Upper lobe of right lung (tissue), 1 donor: ENCODE measurements around the gene RNF175. TPM values are rescaled to one million over a fixed set of nuclear protein-coding genes. Genes with fewer than 3 reads are reported as not detected.

Experiments used
- ATAC-seq: fragments of 200-7000 bp; cut with Tn5 transposase; one replicate; pipeline ENCODE4 v1.9.1; 2020; ENCODE audit warnings: mild to moderate bottlenecking, moderate library complexity
- DNase-seq: peaks from one replicate; pipeline ENCODE4 v3.0.0-alpha.2; 2020
- H3K27ac ChIP-seq: fragments of 200-600 bp; one replicate; pipeline ENCODE4 v1.8.0; 2022
- H3K27me3 ChIP-seq: fragments of 200-600 bp; one replicate; pipeline ENCODE4 v1.8.0; 2022; ENCODE audit warnings: mild to moderate bottlenecking
- H3K36me3 ChIP-seq: fragments of 200-600 bp; one replicate; pipeline ENCODE4 v1.8.0; 2022
- H3K4me1 ChIP-seq: fragments of 200-600 bp; one replicate; pipeline ENCODE4 v1.8.0; 2022
- H3K4me3 ChIP-seq: fragments of 200-600 bp; one replicate; pipeline ENCODE4 v1.8.0; 2022; ENCODE audit warnings: mild to moderate bottlenecking
- H3K9me3 ChIP-seq: fragments of 200-600 bp; one replicate; pipeline ENCODE4 v1.8.0; 2022
- CTCF ChIP-seq: fragments of 200-600 bp; IDR thresholded peaks from one replicate; pipeline ENCODE4 v1.8.0; 2022; ENCODE audit warnings: antibody characterized with exemption
- intact Hi-C: fragments of 100-400 bp; cut with DNase I; formaldehyde crosslinking; loops from one replicate; pipeline ENCODE4 v1.11.0; 2022
- total RNA-seq: library from RNA; stranded (reverse); fragmentation: NEBNext Ultra II Directional; extraction: Animal tissue kit (Norgen Biotek cat#: 25700); gene quantifications from one replicate; pipeline ENCODE4 v1.2.1, GENCODE V29; 2021
- donor health status: DM: no; HTN: yes; CAD: no; lungs with severe emphysema.

The RNF175 gene
- total RNA-seq, 1 donor from 2014 or later: not detected

GRCh38 chr4:153764601-153765368 is 5.0 kb upstream of the RNF175 start:
- Histone ChIP-seq H3K4me3 (no peak overlapping the region), H3K9me3 (no peaks in the 10 kb centered on the region), H3K36me3 (no peaks in the 10 kb centered on the region), H3K27ac (no peak overlapping the region), H3K27me3 (peaks cover 19% of the 10 kb centered on the region), H3K4me1 (no peaks in the 10 kb centered on the region)
- ATAC-seq (no peak), DNase-seq (no peak)
- intact Hi-C loops: no loop called here
- TF ChIP-seq CTCF: no peak

GRCh38 chr4:153763404-153763803 is 3.6 kb upstream of the RNF175 start:
- no peak for ATAC-seq
- H3K4me3 ChIP-seq: no peak overlapping the region
- H3K36me3 ChIP-seq: no peaks in the 10 kb centered on the region
- H3K4me1 ChIP-seq: no peaks in the 10 kb centered on the region
- TF ChIP-seq CTCF: peak; percentile 23
- DNase-seq: no peak
- H3K27ac ChIP-seq: no peak overlapping the region
- peaks cover 33% of the 10 kb centered on the region for H3K27me3 ChIP-seq
- H3K9me3 ChIP-seq: no peaks in the 10 kb centered on the region
- intact Hi-C loops: no loop called here

- intact Hi-C loops: loop anchor here (10.0 kb wide), 1 partner anchor 124 kb away; no protein-coding TSS in a partner anchor
These were observed 977 bp downstream of the RNF175 start for GRCh38 chr4:153758688-153759406.

GRCh38 chr4:153758136-153758535 is 1.7 kb downstream of the RNF175 start:
- DNase-seq (no peak), ATAC-seq (no peak)
- no peaks in the 10 kb centered on the region for H3K36me3 ChIP-seq
- H3K4me3 ChIP-seq: no peak overlapping the region
- H3K4me1 ChIP-seq: no peaks in the 10 kb centered on the region
- no peak for TF ChIP-seq CTCF
- intact Hi-C loops: loop anchor here (10.0 kb wide), 1 partner anchor 123 kb away; no protein-coding TSS in a partner anchor
- H3K9me3 ChIP-seq: no peaks in the 10 kb centered on the region
- peaks cover 38% of the 10 kb centered on the region for H3K27me3 ChIP-seq
- no peak overlapping the region for H3K27ac ChIP-seq

More at GRCh38 chr4:153758688-153759406, 977 bp downstream of the RNF175 start:
- ATAC-seq (no peak), DNase-seq (no peak)
- H3K4me1 ChIP-seq: no peaks in the 10 kb centered on the region
- no peak overlapping the region for H3K27ac ChIP-seq
- no peaks in the 10 kb centered on the region for H3K9me3 ChIP-seq
- H3K4me3 ChIP-seq: no peak overlapping the region
- TF ChIP-seq CTCF: no peak
- H3K36me3 ChIP-seq: no peaks in the 10 kb centered on the region
- H3K27me3 ChIP-seq: peaks cover 38% of the 10 kb centered on the region

GRCh38 chr4:153757407-153757806 is 2.4 kb downstream of the RNF175 start:
- peak; percentile 60 for ATAC-seq
- TF ChIP-seq CTCF: no peak
- intact Hi-C loops: loop anchor here (10.0 kb wide), 1 partner anchor 123 kb away; no protein-coding TSS in a partner anchor
- no peak overlapping the region for H3K27ac ChIP-seq
- peaks cover 38% of the 10 kb centered on the region for H3K27me3 ChIP-seq
- no peak overlapping the region for H3K4me3 ChIP-seq
- no peak for DNase-seq
- no peaks in the 10 kb centered on the region for H3K36me3 ChIP-seq
- no peaks in the 10 kb centered on the region for H3K9me3 ChIP-seq
- no peaks in the 10 kb centered on the region for H3K4me1 ChIP-seq
